GM21737 (cell line): ENCODE data around the gene IL17RA.

ENCODE experiments used
- ATAC-seq: cut with Tn5 transposase; IDR thresholded peaks from one replicate; pipeline ENCODE4 v1.9.1; 2021; ENCODE audit warnings: mild to moderate bottlenecking, moderate library complexity; ENCODE audit not compliant: unreplicated experiment

Gene IL17RA

DNA sequence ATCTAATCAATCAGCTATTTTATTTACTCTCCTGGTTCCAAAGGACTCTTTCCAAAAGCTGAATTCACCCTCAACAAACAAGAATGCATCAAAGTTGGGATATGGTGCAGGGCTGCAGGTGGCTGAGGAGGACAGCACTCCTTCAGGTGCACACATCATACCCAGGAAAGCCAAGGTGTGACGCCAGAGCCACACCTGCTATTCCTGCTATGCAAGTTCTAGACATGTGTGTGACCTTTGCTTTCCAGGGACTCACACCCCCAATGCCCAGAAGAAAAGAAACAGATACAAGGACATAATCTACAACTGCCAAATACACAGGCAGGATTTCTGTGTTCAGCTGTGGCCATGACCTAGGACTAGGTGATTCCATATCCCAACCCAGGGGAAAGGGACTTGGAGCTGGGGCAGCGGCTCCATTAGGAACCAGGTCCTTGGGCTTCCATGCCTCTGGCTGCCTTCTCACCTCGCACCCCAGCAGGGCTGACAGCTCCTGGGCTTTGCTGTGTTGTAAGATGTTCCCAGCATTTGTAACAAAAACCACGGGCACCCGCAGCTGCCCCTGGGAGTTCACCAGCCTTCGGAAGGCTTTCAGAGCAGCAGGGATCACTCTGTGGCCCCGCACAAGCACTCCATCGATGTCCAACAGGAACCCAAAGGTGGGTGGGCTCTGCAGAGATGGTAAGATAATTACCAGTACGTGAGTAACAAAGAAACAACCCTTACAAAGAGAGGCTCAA is 64.4 kb downstream of the IL17RA start:
- ATAC-seq = no peak

DNA sequence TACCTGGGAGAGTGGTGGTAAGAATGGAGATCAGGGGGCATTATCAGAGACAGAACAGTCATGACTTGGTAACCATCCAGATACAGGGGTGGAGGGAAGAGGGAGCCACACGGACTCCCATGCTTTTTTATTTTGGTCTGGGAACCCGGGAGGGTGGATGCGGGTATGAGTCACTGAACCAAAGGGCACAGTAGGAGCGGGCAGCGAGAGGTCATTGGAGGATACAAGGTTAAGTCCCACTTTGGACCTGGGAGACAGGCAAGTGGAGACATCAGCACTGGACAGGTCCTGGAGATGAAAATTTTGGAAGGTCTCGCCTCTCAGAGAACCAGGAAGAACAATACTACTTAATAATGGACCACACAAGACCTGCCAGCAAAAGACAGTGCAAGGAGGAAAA is 67.5 kb downstream of the IL17RA start:
- ATAC-seq = no peak

DNA sequence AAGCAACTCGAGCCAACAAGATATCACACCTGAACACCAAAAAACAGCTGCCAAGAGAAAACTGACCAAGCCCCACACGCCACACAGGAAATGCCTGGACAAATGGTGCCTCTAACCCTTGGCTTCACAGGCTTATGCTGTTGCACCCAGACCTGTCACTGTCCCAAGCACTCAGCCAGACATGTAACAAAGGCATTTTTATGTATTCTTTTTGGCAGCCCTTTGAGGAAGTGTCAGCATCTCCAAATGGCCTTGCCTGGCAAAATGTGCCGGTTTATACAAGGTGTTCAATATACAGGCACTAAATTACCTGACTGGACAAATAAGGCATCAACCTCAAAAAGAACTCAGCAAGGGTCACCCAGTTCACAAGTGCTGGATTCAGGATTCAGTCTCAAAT is 68.2 kb downstream of the IL17RA start:
- no peak for ATAC-seq

DNA sequence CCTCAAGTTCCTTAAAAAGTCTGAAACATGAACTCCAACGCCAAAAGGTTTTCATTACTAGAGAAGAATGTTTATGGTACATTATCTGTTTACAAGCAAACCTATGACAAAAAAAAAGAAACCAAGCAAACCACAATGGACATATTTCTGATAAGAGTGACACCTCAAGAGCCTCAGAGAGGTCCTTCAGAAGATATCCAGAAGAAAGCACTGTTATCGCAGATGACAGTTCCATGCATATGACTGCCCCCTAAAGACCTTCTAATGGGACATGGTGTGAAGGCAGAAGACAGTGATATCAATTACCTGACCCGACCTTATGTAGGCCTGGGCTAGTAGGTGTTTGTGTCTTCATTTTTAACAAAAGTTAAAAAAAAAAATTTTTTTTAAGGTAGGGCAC is 71.1 kb downstream of the IL17RA start:
- ATAC-seq = no peak

DNA sequence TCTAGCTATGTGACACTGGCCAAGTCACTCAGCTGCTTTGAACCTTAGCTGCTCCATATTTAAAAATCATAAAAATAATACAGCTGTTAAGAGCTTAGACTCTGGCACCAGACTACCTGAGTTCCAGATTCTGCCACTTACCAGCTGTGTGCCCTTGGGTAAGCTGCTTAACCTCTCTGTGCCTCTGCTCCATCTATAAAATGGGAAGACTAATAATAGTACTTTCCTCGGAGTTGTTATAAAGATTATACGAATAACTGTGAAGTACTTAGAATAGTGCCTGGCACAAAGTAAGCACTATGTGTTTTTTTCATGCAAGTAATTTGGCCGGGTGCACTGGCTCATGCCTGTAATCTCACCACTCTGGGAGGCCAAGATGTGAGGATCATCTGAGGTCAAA is 72.9 kb downstream of the IL17RA start:
- no peak for ATAC-seq

DNA sequence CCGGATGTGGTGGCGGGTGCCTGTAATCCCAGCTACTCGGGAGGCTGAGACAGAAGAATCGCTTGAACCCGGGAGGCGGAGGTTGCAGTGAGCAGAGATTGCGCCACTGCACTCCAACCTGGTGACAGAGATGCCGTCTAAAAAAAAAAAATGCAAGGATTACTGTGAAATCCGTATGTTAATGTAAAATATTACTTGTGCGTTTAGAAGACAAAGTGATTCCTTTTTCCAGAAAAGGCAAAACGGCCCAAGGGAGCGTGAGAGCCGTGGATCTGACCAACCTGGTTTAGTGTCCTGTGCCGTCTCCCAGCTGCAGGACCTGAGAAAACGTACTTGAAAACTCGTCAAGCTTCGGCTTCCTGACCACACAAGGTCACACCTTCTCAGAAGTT is 73.4 kb downstream of the IL17RA start:
- no peak for ATAC-seq

DNA sequence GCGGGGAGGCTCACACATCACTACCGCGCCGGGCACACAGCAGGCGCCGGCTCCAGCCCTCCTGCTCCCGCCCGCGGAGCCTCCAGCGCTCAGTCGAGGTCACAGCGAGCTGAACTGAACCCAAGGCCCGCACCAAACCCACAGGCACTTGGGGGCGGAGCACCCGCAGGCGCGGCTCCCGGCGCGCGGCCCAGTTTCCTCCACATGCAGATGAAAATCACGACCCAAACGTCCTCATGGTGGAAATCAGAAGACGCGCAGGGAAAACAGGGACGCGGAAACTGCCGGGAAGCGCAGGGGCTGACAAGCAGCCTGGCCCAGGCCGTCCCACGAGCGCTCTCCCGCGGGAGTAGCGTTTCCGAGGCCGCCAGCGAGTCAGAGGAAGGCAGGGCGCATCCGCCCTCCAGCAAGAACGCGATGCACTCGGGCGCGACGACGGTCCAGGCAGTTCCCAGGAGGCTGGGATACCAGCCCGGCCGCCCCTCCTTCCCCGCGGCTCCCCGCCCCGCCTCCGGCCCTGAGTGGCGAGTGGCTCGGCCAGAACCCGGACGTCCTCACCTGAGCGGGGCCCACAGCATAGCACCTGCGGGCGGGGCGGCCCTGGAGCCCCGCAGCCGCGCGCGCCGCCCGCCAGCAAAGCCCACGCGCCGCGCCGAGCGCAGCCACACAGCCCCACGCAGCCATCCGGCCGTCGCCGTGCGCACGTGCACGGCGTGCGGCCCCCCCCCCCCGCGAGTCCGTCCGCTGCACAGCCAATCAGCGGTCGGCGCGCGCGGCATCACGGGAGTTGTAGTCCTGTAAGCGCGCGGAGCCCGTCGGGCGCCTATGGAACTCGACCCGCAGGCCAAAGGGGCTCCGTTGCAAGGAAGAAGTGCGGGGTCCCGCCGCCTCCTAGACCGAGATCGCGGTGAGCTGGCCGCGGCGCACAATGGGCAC is 74.0 kb downstream of the IL17RA start, which contains the start of gene HDHD5:
Gene HDHD5, minus strand, starts transcription at position 710 of the 936 bp plus-strand sequence. Its CDS starts 26 bp downstream, at position 684.
- peak; percentile 71 for ATAC-seq

DNA sequence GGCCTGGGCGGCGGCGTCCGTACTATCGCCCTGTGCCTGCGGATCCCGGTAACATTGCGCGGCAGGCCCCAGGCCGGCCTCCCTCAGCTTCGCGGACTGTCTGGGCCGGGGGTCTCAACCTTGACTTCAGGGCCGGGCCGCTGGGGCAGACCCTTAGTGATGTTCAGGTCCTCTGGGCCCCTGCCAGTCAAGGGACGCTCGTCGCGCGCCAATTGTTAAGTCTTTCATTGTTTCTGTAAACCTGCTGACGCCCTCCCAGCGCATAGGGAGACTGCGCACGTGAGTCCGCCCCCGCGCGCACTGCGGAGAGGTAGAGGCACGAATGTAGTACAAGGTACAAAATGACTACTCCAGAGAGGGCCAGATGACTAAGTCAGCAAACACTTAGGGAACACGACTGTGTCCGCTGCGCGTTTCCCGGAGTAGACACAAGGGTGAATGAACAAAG is 74.7 kb downstream of the IL17RA start:
- peak; percentile 46 for ATAC-seq

DNA sequence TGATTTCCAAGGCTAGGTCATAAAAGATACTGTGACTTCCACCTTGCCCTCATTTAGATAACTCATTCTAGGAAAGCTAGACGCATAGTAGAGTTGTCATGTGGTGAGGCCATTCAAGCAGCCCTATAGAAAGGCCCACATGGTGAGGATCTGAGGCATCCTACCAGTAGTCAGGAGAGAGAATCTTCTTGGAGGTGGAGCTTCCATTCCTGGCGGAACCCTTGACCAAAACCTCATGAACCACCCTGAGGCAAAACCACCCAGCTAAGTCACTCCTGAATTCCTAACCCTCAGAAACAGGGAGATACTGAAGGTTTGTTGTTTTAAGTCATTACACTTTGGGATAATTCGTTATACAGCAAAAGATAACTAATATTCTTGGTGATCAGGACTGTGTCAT is 77.2 kb downstream of the IL17RA start:
- no peak for ATAC-seq

DNA sequence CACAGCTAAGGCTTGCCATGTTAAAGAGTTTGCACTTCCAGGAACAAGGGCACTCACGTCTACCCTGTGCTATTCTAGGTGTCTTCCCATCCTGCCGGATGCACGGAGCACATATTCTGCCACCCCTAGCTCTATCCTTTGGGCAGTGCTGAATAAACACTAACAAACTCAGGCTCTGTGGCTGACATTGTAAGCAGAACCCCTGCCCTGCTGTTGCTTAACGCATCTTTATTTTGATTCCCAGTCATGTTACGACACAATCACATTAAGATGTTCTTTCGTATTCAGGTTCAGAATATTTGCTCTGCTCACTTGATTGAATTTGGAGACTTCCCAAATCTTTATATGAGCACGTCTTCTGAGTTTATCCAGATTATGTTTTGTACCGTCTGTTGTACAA is 77.9 kb downstream of the IL17RA start:
- no peak for ATAC-seq

DNA sequence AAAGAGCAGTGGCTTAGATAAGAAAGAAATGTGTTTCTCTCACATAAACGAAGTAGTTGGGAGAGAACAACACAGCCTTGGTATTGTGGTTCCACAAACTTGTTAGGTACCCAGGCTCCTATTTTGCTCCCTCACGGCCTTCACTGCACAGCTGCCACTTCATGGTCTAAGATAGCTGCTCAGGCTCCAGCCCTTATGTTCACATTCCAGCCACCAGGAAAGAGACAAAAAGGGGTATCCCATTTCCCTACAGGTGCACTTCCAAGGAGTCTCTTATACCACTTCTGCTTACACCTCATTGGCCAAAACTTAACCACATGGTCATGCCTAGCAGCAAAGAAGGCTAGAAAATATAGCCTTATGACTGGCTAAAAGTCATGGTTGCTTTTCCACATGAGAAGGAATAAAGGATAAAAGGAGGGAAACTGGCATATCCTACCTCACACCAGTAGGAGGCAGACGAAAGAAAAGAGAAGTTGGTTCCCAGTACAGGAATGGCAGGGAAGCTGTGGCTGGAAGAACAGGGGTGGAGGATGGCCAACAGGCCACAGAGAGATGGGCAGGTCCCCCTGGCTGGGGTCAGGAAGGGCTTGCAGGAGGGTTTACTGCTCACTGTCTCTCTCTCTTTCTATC is 79.7 kb downstream of the IL17RA start:
- no peak for ATAC-seq
